Mesodermal cell (in vitro differentiated cells): ENCODE data around the gene SERTAD2.

ENCODE experiments used
- H3K27ac ChIP-seq: 2 replicates; pipeline ENCODE4 v1.7.0; 2013; ENCODE audit warnings: mild to moderate bottlenecking, low read depth, low read length, moderate library complexity; ENCODE audit not compliant: severe bottlenecking
- H3K36me3 ChIP-seq: 2 replicates; pipeline ENCODE4 v1.7.1; 2013; ENCODE audit warnings: mild to moderate bottlenecking, low read length, moderate library complexity; ENCODE audit not compliant: control insufficient read depth, insufficient read depth
- H3K4me1 ChIP-seq: one replicate; pipeline ENCODE4 v1.7.1; 2013; ENCODE audit warnings: mild to moderate bottlenecking, low read length; ENCODE audit not compliant: insufficient read depth, control insufficient read depth, poor library complexity, severe bottlenecking
- H3K4me3 ChIP-seq: 2 replicates; pipeline ENCODE4 v1.7.0; 2013; ENCODE audit warnings: low read length, control low read depth, mild to moderate bottlenecking; ENCODE audit not compliant: insufficient read depth, poor library complexity, severe bottlenecking; ENCODE audit errors: extremely low read depth
- H3K9me3 ChIP-seq: 2 replicates; pipeline ENCODE4 v1.7.1; 2013; ENCODE audit warnings: mild to moderate bottlenecking, low read length, moderate library complexity; ENCODE audit not compliant: control insufficient read depth
- WGBS, 2 experiments: methylation state at CpG; one replicate each; pipeline ENCODE4 v1.1.5; 2013; ENCODE audit warnings: missing lambda C conversion rate in 2 of 2; ENCODE audit not compliant: insufficient coverage in 2 of 2; 5-methylcytosine and 5-hydroxymethylcytosine counted together

The SERTAD2 gene

DNA sequence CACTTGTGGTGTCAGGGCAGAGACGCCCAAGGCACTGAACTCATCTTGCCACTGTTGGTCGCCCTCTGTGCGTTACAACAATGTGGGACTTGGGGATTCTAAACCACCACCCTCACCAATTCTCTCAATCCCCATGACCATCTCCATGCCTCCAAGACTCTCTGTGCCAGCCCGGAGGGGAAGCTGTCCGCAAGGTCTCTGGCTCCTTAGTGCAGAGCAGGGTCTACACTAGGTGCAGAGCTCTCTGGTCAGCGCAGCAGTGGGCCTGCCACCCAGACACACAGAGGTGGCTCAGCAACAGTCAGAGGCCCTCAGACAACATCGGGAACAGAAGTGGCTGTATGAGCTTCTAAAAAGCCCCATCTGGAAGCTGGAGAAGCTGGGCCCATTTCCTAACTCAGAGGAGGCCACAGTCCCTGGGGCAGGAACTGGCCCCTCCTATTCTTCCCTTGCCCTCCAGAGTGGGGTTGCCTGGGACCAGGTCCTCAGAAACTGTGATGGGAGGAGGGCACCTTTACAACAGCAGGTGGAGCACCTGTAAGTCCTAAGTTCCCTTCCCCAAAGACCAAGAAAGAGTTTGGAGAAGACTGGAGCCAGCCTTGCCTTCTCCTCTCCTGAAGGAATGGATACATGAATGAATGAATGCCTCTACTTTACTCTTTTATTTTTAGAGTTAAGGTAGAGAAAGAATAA lies 37.7 kb downstream of the SERTAD2 start:
- peaks cover 11% of the 10 kb centered on the region for H3K4me1 ChIP-seq
- 88 to 97% methylated on average over 6 to 7 of the region's 7 CpGs for WGBS, 2 experiments
- no peaks in the 10 kb centered on the region for H3K36me3 ChIP-seq
- no peaks in the 10 kb centered on the region for H3K9me3 ChIP-seq
- H3K27ac ChIP-seq: no peak overlapping the region
- no peak overlapping the region for H3K4me3 ChIP-seq

- 97 to 100% methylated on average over 4 to 5 of the region's 6 CpGs for WGBS, 2 experiments
- Histone ChIP-seq H3K36me3 (no peaks in the 10 kb centered on the region), H3K4me1 (peaks cover 11% of the 10 kb centered on the region), H3K4me3 (no peak overlapping the region), H3K9me3 (no peaks in the 10 kb centered on the region), H3K27ac (no peak overlapping the region)
These were observed 38.4 kb downstream of the SERTAD2 start for GRCh38 chr2:64615192-64615763.

DNA sequence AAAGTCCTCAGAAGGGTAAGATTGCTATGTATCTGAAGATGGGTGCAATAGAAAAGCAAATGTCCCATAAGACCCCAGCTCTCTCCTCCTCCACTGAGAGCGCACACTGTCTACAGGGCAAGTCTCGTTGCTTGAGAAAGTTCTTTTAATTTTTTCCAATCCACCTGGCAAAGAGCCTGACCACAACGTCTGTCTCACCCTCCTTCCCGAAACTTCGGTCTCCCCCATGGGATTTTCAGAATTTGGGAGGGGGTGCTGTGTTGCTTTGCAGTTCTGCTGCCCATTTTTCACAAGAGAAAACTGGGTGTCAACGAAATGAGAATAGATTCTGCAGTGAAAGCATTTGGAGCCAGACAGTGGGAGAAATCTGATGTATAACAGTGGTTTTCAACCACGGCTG lies 40.4 kb downstream of the SERTAD2 start:
- Histone ChIP-seq H3K36me3 (no peaks in the 10 kb centered on the region), H3K9me3 (no peaks in the 10 kb centered on the region), H3K4me3 (no peak overlapping the region), H3K27ac (no peak overlapping the region), H3K4me1 (peaks cover 11% of the 10 kb centered on the region)
- WGBS, 2 experiments: 84% methylated on average over 3 of the region's 7 CpGs; no CpG with 5 or more reads in 1 of the 2 experiments

DNA sequence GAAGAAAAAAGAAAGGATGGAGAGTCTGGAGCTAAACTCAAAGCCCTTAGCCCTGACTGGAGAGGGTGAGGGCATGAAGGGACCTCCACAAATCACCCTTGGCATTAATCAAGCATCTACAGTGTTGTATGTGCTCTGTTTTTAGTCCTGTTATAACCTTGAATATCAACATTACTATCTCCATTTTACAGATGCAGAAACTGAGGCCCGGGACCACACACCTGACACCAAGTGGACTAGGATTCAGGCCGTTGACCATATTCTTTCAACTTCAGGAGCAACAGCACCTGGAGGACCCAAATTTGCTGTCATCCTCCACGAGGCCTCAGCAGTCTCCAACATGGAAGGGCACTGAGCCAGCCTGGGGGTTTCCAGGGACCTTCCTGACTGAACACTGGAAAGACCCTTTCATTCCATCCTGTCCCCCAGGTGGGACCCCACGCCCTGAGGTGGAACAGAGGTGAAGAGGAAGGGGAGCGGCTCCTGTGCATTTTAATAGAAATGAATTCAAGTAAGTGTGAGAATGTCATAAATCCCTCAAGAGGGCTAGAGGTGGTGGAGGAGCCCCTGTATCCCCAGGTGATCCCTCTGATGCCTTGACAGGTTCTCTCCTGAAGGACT lies 41.0 kb downstream of the SERTAD2 start:
- Histone ChIP-seq H3K36me3 (no peaks in the 10 kb centered on the region), H3K4me3 (no peak overlapping the region), H3K4me1 (peaks cover 8% of the 10 kb centered on the region), H3K27ac (no peak overlapping the region), H3K9me3 (no peaks in the 10 kb centered on the region)
- 73 to 88% methylated on average over 4 to 5 of the region's 5 CpGs for WGBS, 2 experiments

- H3K9me3 ChIP-seq: no peaks in the 10 kb centered on the region
- no peak overlapping the region for H3K4me3 ChIP-seq
- H3K27ac ChIP-seq: no peak overlapping the region
- 100% methylated on average over 1 of the region's 6 CpGs; no CpG with 5 or more reads in 1 of the 2 experiments for WGBS, 2 experiments
- no peaks in the 10 kb centered on the region for H3K36me3 ChIP-seq
- no peaks in the 10 kb centered on the region for H3K4me1 ChIP-seq
These were observed 43.3 kb downstream of the SERTAD2 start for GRCh38 chr2:64610316-64610855.

- no peaks in the 10 kb centered on the region for H3K4me1 ChIP-seq
- H3K4me3 ChIP-seq: no peak overlapping the region
- H3K27ac ChIP-seq: no peak overlapping the region
- no peaks in the 10 kb centered on the region for H3K9me3 ChIP-seq
- no peaks in the 10 kb centered on the region for H3K36me3 ChIP-seq
- WGBS, 2 experiments: 90 to 100% methylated on average over 1 to 2 of the region's 3 CpGs
These were observed 43.8 kb downstream of the SERTAD2 start for GRCh38 chr2:64609942-64610281.

DNA sequence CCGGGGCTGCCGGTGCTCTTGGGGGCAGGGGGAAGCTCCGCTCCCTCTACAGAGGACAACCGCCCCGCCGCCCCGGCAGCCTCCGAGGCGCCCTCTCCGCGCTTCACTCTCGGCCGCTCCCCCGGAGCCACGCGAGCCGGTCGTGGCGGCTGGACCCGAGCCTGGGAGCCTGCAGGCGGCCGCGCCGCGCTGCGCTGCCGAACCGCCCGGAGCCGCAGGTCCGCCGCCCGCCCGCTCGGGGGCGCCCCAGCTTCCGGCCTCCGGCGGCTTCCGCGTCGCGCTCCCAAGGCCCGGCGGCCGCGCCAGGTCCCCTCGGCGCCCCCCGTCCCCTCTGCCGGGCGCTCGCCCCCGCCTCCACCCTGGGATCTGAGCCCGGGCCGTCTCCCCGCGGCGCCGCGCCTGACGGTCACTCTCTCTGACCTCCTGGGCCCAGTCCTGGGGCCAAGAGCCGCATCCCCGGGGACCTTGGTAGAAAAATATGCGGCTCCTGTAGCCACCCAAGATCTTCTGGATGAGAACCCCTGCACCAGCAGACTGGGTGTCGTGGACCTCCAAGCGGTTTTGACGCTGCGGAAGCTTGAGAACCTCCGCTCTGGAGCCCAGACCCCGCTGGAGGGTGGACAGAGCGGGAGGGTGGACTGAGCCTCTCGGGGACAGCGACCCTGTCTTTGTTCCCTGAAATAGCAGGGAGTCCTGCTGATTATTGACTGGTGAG lies 44.3 kb downstream of the SERTAD2 start:
- Histone ChIP-seq H3K9me3 (no peaks in the 10 kb centered on the region), H3K36me3 (no peaks in the 10 kb centered on the region), H3K27ac (no peak overlapping the region), H3K4me1 (no peaks in the 10 kb centered on the region), H3K4me3 (peak overlapping the region; percentile 23)
- 19 to 22% methylated on average over 50 to 66 of the region's 74 CpGs for WGBS, 2 experiments

DNA sequence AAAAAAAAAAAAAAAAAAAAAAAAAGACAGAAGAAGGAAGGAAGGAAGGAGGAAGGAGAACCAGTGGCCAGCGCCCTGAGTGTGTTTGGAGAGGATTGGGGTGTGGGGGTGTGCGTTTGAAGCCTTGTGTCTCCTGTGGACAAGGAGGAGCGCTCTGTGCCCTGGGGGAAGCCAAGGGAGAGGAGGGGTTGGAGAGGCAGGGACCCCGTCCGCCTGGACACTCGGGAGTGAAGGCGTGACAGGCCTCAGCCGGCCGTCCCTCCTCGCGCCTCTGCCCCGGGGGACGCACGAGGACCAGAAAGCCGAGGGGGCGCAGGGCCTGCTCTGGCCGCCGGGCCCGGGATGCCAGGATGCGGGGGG lies 44.9 kb downstream of the SERTAD2 start:
- Histone ChIP-seq H3K4me3 (no peak overlapping the region), H3K9me3 (no peaks in the 10 kb centered on the region), H3K27ac (no peak overlapping the region), H3K4me1 (no peaks in the 10 kb centered on the region), H3K36me3 (no peaks in the 10 kb centered on the region)
- 42 to 48% methylated on average over 18 to 19 of the region's 20 CpGs for WGBS, 2 experiments

DNA sequence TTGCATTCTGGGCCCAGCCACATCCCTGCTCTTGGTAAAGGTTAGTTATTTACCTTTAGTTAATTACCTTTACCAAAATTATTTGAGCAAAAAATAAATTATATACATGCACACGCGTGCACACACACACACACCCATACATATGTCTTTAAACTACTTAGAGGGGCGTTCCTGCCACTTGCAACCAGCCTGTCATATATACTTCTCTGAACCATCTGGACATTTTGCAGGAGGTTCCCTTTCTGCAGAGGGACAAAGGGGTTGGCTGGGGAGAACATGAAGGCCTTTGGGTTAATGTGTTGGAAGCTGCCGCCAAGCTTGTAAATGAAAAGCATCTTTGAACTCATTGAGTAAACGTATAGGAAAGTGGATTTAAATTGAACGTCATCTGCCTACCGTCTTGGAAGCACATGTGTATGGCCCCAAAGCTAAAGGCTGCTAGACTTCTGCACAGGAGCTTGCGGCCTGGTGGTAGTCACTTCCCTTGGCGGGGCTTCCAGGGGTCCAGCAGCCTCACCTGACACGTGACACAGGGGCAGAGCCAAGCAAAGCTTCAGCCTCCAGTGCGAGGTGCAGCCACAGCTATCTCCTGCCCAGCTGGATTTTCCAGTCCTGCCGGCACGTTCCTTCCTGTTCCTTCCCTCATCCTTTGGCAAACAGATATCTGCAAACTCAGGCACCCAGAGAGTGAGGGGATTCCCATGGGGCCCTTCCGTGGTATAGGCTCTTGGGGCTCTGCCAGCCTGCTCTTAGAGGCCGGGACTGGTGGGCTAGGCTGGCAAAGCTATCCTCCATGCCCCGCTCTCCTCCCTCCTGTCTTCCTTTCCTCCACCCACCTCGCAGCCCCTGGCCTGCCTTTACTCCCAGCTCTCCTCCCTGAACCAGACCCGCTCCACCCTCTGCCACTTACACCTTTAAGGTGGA lies 46.1 kb downstream of the SERTAD2 start:
- H3K4me1 ChIP-seq: no peaks in the 10 kb centered on the region
- no peaks in the 10 kb centered on the region for H3K36me3 ChIP-seq
- H3K9me3 ChIP-seq: no peaks in the 10 kb centered on the region
- WGBS, 2 experiments: 92 to 95% methylated on average over 15 of the region's 18 CpGs
- no peak overlapping the region for H3K27ac ChIP-seq
- no peak overlapping the region for H3K4me3 ChIP-seq
